PC-9 (cell line): ENCODE measurements around the gene BAIAP3.

Source experiments
- CTCF ChIP-seq: fragments of 200-600 bp; sonication (generic); conservative IDR thresholded peaks from 2 replicates; pipeline ENCODE4 v1.6.1; 2017; ENCODE audit warnings: mixed run types, antibody characterized with exemption, mild to moderate bottlenecking, moderate library complexity
- EZH2 ChIP-seq: fragments of 200-600 bp; sonication (generic); IDR thresholded peaks from 2 replicates; pipeline ENCODE4 v1.8.0; 2017; ENCODE audit warnings: antibody characterized with exemption, low read depth

GRCh38 chr16:1283996-1284616 lies 49.3 kb upstream of the BAIAP3 start:
- TF ChIP-seq CTCF (no peak), EZH2 (no peak)
